T-helper 17 cell (primary cell): ENCODE data around the gene APBB3. TPM values are rescaled to one million over a fixed set of nuclear protein-coding genes. Genes with fewer than 3 reads are reported as not detected.

ENCODE experiments used
- ATAC-seq: fragments of 150-1000 bp; cut with Tn5 transposase; 2 replicates; pipeline ENCODE4 v1.10.0; 2021; ENCODE audit warnings: mild to moderate bottlenecking, moderate library complexity
- DNase-seq, 3 donors: peaks; one replicate each; pipeline versions ENCODE4 v3.0.0 to v3.0.0-alpha.2; 2020 to 2021
- H3K9me3 ChIP-seq: one replicate; pipeline ENCODE4 v1.7.0; 2013; ENCODE audit warnings: low read length, mild to moderate bottlenecking; ENCODE audit not compliant: control insufficient read depth, poor library complexity, severe bottlenecking
- H3K27ac Mint-ChIP-seq: one replicate; pipeline ENCODE4 v1.8.0; 2022; ENCODE audit warnings: mild to moderate bottlenecking, moderate library complexity, mixed read lengths
- H3K27me3 Mint-ChIP-seq: one replicate; pipeline ENCODE4 v1.8.0; 2022; ENCODE audit warnings: mixed read lengths
- H3K36me3 Mint-ChIP-seq: one replicate; pipeline ENCODE4 v1.8.0; 2022; ENCODE audit warnings: low read depth, mixed read lengths
- H3K4me1 Mint-ChIP-seq: one replicate; pipeline ENCODE4 v1.8.0; 2022; ENCODE audit warnings: mild to moderate bottlenecking, mixed read lengths
- H3K4me3 Mint-ChIP-seq: one replicate; pipeline ENCODE4 v1.8.0; 2022; ENCODE audit warnings: mild to moderate bottlenecking, moderate library complexity, mixed read lengths
- total RNA-seq, 4 donors: library from RNA in 2 of 4; stranded (reverse) in 2 of 4; gene quantifications; one replicate each; pipeline ENCODE4 v1.2.3 and lab custom pipeline; 2022 to 2026

The APBB3 gene
- total RNA-seq, 2 donors from 2014 or later, result 47.5 to 59.0 TPM

GRCh38 chr5:140557136-140557805 lies 7.1 kb downstream of the APBB3 start, which contains the start of gene SRA1:
SRA1 (minus strand) TSS chr5:140557473; CDS start chr5:140557452, 21 bp downstream.
- H3K4me3 Mint-ChIP-seq, result peak within 1 kb of the TSS; percentile 92
- H3K9me3 ChIP-seq, result no peaks in the 10 kb centered on the region
- H3K36me3 Mint-ChIP-seq, result peaks cover 3% of the 10 kb centered on the region
- peak; percentile 63 to 75 (median 73) for DNase-seq
- H3K27ac Mint-ChIP-seq, result peak within 1 kb of the TSS; percentile 95
- peaks cover 64% of the 10 kb centered on the region for H3K4me1 Mint-ChIP-seq
- H3K27me3 Mint-ChIP-seq, result no peaks in the 10 kb centered on the region
- ATAC-seq, result peak; percentile 91

DNA sequence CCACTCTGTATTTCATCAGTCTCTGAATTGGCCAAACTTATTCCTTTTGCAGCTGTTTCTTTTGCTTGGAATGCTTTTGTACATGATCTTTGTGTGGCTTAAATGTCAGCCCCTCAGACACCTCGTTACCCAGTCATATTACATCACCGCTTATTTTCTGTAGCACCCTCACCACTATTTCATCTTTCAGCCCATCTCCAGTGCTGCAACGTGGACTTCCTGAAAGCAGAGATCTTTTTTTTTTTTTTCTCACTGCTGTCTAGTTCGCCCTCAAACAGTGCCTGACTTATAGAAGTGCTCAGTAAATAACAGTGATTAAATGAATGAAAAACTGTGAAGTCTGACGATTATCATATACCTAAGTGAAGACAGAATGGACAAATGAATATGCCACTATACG lies 8.0 kb downstream of the APBB3 start:
- Mint-ChIP-seq H3K36me3 (peaks cover 3% of the 10 kb centered on the region), H3K27me3 (no peaks in the 10 kb centered on the region), H3K27ac (peak overlapping the region; percentile 95), H3K4me1 (peaks cover 64% of the 10 kb centered on the region), H3K4me3 (peak overlapping the region; percentile 92)
- no peaks in the 10 kb centered on the region for H3K9me3 ChIP-seq
- DNase-seq (no peak), ATAC-seq (peak; percentile 35)

- Mint-ChIP-seq H3K4me1 (peaks cover 65% of the 10 kb centered on the region), H3K36me3 (peaks cover 5% of the 10 kb centered on the region), H3K27ac (peak overlapping the region; percentile 95), H3K27me3 (no peaks in the 10 kb centered on the region), H3K4me3 (peak overlapping the region; percentile 92)
- ATAC-seq, result no peak
- DNase-seq, result no peak
- H3K9me3 ChIP-seq, result no peaks in the 10 kb centered on the region
Observed at GRCh38 chr5:140555747-140556312, 8.6 kb downstream of the APBB3 start.

DNA sequence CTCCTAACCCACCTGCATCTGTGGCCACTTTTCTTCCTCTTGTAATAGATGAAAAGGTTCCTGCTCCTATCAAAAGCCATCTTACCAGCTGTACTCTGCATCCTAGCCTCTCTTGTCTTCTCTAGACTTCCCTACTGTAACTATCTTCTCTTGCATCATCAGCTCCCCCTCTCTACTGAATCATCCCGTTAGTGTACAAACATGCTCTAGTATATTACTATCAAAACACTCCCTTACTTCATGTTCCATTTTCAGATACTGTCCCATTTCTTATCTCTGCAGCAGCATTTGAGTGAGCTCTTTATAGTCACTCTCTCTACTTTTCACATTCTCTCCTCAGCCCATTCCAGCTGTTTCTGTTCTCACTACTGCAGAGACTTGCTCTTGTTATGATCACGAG lies 9.9 kb downstream of the APBB3 start:
- no peak for DNase-seq
- peaks cover 73% of the 10 kb centered on the region for H3K4me1 Mint-ChIP-seq
- ATAC-seq, result no peak
- H3K9me3 ChIP-seq, result no peaks in the 10 kb centered on the region
- peaks cover 7% of the 10 kb centered on the region for H3K36me3 Mint-ChIP-seq
- peak overlapping the region; percentile 95 for H3K27ac Mint-ChIP-seq
- H3K27me3 Mint-ChIP-seq, result no peaks in the 10 kb centered on the region
- H3K4me3 Mint-ChIP-seq, result no peak overlapping the region

DNA sequence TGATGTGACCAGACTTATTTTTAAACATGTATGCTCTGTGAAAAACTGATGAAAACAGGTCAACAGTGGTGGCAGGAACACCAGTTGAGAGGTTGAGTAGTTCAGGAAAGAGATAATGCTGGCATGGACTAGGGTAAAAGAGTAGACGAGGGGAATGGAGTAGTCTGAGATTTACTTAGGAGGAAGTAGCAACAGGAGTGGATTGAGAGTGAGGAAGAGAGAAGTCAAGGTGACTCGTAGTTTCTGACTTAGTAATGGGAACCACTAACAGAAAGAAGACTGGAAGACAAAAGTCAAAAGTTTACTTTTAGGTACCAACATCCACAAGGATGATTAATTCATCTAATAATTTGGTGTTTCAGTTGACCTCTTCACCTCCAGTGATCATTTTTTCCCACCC lies 10.7 kb downstream of the APBB3 start:
- ATAC-seq, result no peak

GRCh38 chr5:140551872-140552271 lies 12.5 kb downstream of the APBB3 start:
- no peak overlapping the region for H3K4me3 Mint-ChIP-seq
- DNase-seq, result no peak
- H3K36me3 Mint-ChIP-seq, result peaks cover 7% of the 10 kb centered on the region
- no peaks in the 10 kb centered on the region for H3K27me3 Mint-ChIP-seq
- peak overlapping the region; percentile 95 for H3K27ac Mint-ChIP-seq
- peaks cover 68% of the 10 kb centered on the region for H3K4me1 Mint-ChIP-seq
- ATAC-seq, result no peak
- H3K9me3 ChIP-seq, result no peaks in the 10 kb centered on the region

More for the DNA sequence above, 10.7 kb downstream of the APBB3 start:
- H3K4me3 Mint-ChIP-seq, result no peak overlapping the region
- peaks cover 7% of the 10 kb centered on the region for H3K36me3 Mint-ChIP-seq
- peak overlapping the region; percentile 95 for H3K27ac Mint-ChIP-seq
- H3K27me3 Mint-ChIP-seq, result no peaks in the 10 kb centered on the region
- H3K9me3 ChIP-seq, result no peaks in the 10 kb centered on the region
- peaks cover 72% of the 10 kb centered on the region for H3K4me1 Mint-ChIP-seq
- no peak for DNase-seq

DNA sequence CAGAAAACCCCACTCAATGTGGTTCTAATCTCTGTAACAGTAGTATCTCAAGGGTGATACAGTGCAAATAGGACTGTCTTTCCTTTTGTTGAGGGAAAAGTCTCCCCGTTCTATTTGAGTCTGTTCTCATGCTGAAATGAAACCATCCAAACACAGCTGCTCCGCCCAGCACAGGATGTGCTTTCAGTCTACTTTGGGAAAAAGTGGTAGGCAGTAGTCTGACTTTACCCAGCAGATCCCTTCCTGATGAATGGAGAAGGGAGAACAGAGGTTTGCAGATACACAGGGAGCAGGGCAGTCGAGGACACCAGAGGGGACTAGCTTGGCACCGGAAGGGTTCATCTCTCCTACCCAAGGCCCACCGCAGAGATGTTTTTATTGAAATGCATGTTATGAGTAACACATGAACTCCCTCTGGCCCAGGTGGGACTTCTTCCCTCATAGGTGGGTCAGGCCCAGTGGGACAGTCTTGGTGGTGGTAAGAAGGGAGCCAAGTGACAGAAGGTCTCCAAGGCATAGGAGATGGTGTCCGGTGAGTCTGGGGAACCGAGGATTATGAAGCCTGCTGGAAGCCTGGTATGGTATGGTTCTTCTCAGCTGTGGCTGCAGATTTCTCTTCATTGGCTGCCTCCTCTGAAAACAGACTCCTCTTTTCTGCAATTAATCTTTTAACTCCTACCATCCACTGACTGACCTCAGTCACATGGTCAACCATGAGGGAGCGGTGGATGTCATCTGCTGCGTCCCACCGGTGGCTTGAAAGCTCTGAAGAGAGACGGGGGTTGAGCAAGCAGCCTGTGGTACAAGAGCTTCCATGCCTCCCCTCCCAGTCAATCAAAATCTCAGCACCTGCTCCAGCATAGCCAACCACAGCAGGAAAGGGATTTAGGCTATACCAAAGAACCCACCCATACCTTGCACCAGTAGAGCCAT lies 14.0 kb downstream of the APBB3 start:
- ATAC-seq, result no peak
- no peak for DNase-seq
- Mint-ChIP-seq H3K4me1 (peaks cover 58% of the 10 kb centered on the region), H3K27me3 (no peaks in the 10 kb centered on the region), H3K4me3 (no peak overlapping the region), H3K36me3 (peaks cover 7% of the 10 kb centered on the region), H3K27ac (peak overlapping the region; percentile 95)
- H3K9me3 ChIP-seq, result no peaks in the 10 kb centered on the region

DNA sequence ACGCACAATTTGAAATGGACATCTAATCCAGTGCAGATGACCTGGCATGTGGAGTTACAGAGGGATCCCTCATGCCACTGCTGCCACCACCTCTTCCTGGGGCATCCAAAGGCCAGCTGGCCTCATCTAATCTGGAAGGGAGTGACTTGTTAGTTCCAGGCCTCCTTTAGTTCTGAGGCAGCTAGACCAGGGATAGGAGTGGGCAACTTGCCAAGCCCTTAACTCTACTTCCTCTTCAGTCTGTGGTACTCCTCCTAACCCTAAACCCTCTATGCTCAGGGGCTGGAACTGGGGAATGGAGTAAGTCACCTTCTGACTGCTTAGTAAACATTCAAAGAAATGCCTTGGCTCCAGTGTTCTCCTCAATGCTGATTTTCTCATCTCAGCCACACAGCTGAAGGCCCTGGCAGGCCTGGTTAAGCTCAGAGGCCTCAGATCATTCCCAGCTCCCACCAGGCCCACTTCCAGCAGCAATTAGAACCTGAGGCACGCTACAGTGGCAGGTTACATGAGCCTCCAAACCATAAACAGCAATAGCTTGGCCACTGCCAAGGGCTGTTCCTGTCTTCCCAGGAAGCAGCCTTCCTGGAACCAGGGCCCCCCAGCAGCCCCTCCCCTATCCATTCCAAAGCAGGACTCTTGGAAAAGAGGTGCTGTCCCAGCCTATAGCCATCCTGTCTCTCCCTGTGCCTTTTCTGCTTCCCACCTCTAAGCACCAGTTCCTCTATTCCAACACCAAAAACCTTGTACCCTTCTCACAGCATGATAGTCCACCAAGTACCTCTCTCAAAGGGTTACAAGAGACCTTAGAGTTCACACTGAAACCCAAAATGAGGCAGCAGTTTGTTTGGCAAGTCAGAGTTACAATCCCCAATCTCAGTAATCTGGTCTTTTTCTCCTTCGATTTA lies 14.9 kb downstream of the APBB3 start:
- peak overlapping the region; percentile 95 for H3K27ac Mint-ChIP-seq
- H3K4me3 Mint-ChIP-seq, result peak overlapping the region; percentile 89
- no peak for ATAC-seq
- H3K36me3 Mint-ChIP-seq, result peaks cover 10% of the 10 kb centered on the region
- no peaks in the 10 kb centered on the region for H3K9me3 ChIP-seq
- peaks cover 52% of the 10 kb centered on the region for H3K4me1 Mint-ChIP-seq
- no peak for DNase-seq
- H3K27me3 Mint-ChIP-seq, result no peaks in the 10 kb centered on the region

- no peaks in the 10 kb centered on the region for H3K27me3 Mint-ChIP-seq
- ATAC-seq (no peak), DNase-seq (no peak)
- H3K9me3 ChIP-seq, result no peaks in the 10 kb centered on the region
- peak overlapping the region; percentile 95 for H3K27ac Mint-ChIP-seq
- peak overlapping the region; percentile 89 for H3K4me3 Mint-ChIP-seq
- H3K36me3 Mint-ChIP-seq, result peaks cover 12% of the 10 kb centered on the region
- H3K4me1 Mint-ChIP-seq, result peaks cover 46% of the 10 kb centered on the region
Observed at GRCh38 chr5:140548791-140549190, 15.6 kb downstream of the APBB3 start.

GRCh38 chr5:140548300-140548688 lies 16.1 kb downstream of the APBB3 start:
- Mint-ChIP-seq H3K4me3 (peak overlapping the region; percentile 89), H3K27me3 (no peaks in the 10 kb centered on the region), H3K36me3 (peaks cover 10% of the 10 kb centered on the region), H3K27ac (peak overlapping the region; percentile 95), H3K4me1 (peaks cover 41% of the 10 kb centered on the region)
- no peaks in the 10 kb centered on the region for H3K9me3 ChIP-seq
- DNase-seq (no peak), ATAC-seq (peak; percentile 2)

GRCh38 chr5:140547508-140548299 lies 16.7 kb downstream of the APBB3 start, which contains the start of gene EIF4EBP3:
EIF4EBP3 (plus strand) TSS chr5:140547662; CDS start chr5:140547738, 76 bp downstream.
- Mint-ChIP-seq H3K4me1 (peaks cover 36% of the 10 kb centered on the region), H3K36me3 (peaks cover 9% of the 10 kb centered on the region), H3K27ac (peak within 1 kb of the TSS; percentile 95), H3K4me3 (peak within 1 kb of the TSS; percentile 89), H3K27me3 (no peaks in the 10 kb centered on the region)
- no peaks in the 10 kb centered on the region for H3K9me3 ChIP-seq
- ATAC-seq (peak; percentile 99), DNase-seq (peak; percentile 77 to 82 (median 79))
